CD4-positive, CD25-positive, alpha-beta regulatory T cell (primary cell): ENCODE data around the gene A3GALT2. TPM values are rescaled to one million over a fixed set of nuclear protein-coding genes. Genes with fewer than 3 reads are reported as not detected.

Source experiments
- ATAC-seq, 2 donors: fragments of 150-1000 bp; cut with Tn5 transposase; one replicate each; pipeline ENCODE4 v1.10.0; 2021; ENCODE audit warnings: low read depth in 2 of 2, moderate number of reproducible peaks in 2 of 2, moderate library complexity in 1 of 2
- DNase-seq, 3 donors: peaks; one replicate each; pipeline versions ENCODE4 v3.0.0 to v3.0.0-alpha.2; 2012 to 2022; ENCODE audit warnings: mixed read lengths in 1 of 3
- H3K27ac ChIP-seq: one replicate; pipeline ENCODE4 v1.7.0; 2013; ENCODE audit warnings: mild to moderate bottlenecking, low read length; ENCODE audit not compliant: insufficient read depth, poor library complexity, severe bottlenecking
- H3K27me3 ChIP-seq: one replicate; pipeline ENCODE4 v1.7.0; 2013; ENCODE audit warnings: low read length; ENCODE audit not compliant: control insufficient read depth, insufficient read depth
- H3K36me3 ChIP-seq: one replicate; pipeline ENCODE4 v1.7.0; 2013; ENCODE audit warnings: mild to moderate bottlenecking, low read length, moderate library complexity; ENCODE audit not compliant: control insufficient read depth, insufficient read depth
- H3K4me1 ChIP-seq: 2 replicates; pipeline ENCODE4 v1.7.0; 2013; ENCODE audit warnings: mild to moderate bottlenecking, low read length; ENCODE audit not compliant: insufficient read depth, control insufficient read depth, poor library complexity, severe bottlenecking
- H3K4me3 ChIP-seq: one replicate; pipeline ENCODE4 v1.7.0; 2013; ENCODE audit warnings: low read depth, mild to moderate bottlenecking, low read length, moderate library complexity
- H3K9me3 ChIP-seq, 2 experiments: 1 replicate in 1 of 2; 2 replicates in 1 of 2; pipeline ENCODE4 v1.7.0; 2013; ENCODE audit warnings: low read length in 2 of 2, mild to moderate bottlenecking in 1 of 2, moderate library complexity in 1 of 2; ENCODE audit not compliant: control insufficient read depth in 2 of 2
- H3K27ac Mint-ChIP-seq, 3 donors: one replicate each; pipeline ENCODE4 v1.8.0; 2020 to 2022; ENCODE audit warnings: mild to moderate bottlenecking in 3 of 3, mixed read lengths in 3 of 3, moderate library complexity in 2 of 3
- H3K27me3 Mint-ChIP-seq: one replicate; pipeline ENCODE4 v1.8.0; 2022; ENCODE audit warnings: mild to moderate bottlenecking, mixed read lengths
- H3K36me3 Mint-ChIP-seq: one replicate; pipeline ENCODE4 v1.8.0; 2020; ENCODE audit warnings: mixed read lengths
- H3K4me1 Mint-ChIP-seq, 4 donors: one replicate each; pipeline ENCODE4 v1.8.0; 2020 to 2022; ENCODE audit warnings: mixed read lengths in 4 of 4, mild to moderate bottlenecking in 1 of 4
- H3K4me3 Mint-ChIP-seq, 4 donors: one replicate each; pipeline ENCODE4 v1.8.0; 2020 to 2022; ENCODE audit warnings: mild to moderate bottlenecking in 4 of 4, mixed read lengths in 4 of 4, moderate library complexity in 3 of 4
- H3K9me3 Mint-ChIP-seq, 7 donors: one replicate each; pipeline ENCODE4 v1.8.0; 2020 to 2022; ENCODE audit warnings: mixed read lengths in 7 of 7, mild to moderate bottlenecking in 3 of 7, moderate library complexity in 2 of 7
- polyA plus RNA-seq, 4 donors: library from polyadenylated mRNA; unstranded; fragments of 300-500 nt; fragmentation: Illumina TruSeq; gene quantifications; one replicate each; pipeline ENCODE4 v1.2.3, GENCODE V29; 2021
- total RNA-seq: library from RNA; stranded (reverse); gene quantifications from one replicate; pipeline ENCODE4 v1.2.3, GENCODE V29; 2022

The A3GALT2 gene
- total and polyA plus RNA-seq, 5 donors from 2014 or later = not detected

DNA sequence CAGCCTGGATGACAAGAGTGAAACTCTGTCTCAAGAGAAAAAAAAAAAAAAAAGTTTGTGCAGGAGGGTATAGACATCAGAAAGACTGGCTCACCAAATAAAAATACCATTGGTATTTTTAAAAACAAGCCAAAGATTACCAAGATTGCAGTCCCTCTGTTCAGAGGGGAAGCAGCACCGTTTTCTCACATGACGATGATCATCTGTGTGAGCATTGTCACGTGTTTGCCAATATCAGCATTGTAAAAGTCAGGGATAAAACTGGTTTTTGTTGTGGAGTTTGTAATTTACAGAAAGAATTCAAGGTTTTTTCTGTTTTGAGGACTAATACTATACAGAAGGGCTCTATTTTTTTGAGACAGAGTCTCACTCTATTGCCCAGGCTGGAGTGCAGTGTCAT lies 38.1 kb downstream of the A3GALT2 start:
- no peak overlapping the region for H3K27ac Mint-ChIP-seq
- peaks cover 47% of the 10 kb centered on the region for H3K36me3 ChIP-seq
- H3K9me3 Mint-ChIP-seq = no peaks in the 10 kb centered on the region
- no peak for ATAC-seq
- no peaks in the 10 kb centered on the region for H3K27me3 ChIP-seq
- DNase-seq = no peak
- H3K36me3 Mint-ChIP-seq = peaks cover 26% of the 10 kb centered on the region
- H3K4me3 Mint-ChIP-seq = no peak overlapping the region
- H3K27ac ChIP-seq = no peak overlapping the region
- no peaks in the 10 kb centered on the region for H3K9me3 ChIP-seq
- H3K4me1 Mint-ChIP-seq = peaks cover 0 to 8% (median 2%) of the 10 kb centered on the region in 4 donors
- no peaks in the 10 kb centered on the region for H3K4me1 ChIP-seq
- no peak overlapping the region for H3K4me3 ChIP-seq
- no peaks in the 10 kb centered on the region for H3K27me3 Mint-ChIP-seq

DNA sequence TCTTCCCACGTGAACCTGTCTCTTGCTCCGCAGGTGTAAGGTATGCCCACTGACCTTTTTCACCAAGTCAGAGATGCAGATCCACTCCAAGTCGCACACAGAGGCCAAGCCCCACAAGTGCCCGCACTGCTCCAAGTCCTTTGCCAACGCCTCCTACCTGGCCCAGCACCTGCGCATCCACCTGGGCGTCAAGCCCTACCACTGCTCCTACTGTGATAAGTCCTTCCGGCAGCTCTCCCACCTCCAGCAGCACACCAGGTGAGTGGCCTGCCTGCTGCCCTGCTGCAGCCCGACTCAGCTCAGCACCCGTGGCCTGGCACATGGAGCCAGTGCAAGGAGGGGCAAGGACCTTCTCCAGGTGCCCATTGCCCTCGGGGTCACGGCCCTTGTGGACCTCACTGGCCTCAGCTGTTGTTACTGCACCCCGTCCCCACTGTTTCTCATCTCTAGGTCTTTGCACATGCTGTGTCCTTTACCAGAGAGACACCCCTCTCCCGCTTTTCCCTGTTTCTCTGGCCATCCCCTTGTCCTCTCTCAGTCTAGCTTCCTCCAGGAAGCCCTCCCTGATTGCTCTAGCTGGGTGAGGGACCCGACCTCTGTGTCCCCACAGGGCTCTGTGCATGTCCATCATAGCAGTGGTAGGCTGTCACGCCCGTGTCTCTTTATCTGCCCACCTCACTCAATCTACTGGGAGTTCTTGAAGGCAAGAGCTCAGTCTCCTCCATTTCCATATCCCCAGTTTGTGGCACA lies 39.2 kb downstream of the A3GALT2 start:
- no peaks in the 10 kb centered on the region for H3K9me3 ChIP-seq
- H3K27ac ChIP-seq = no peak overlapping the region
- H3K36me3 ChIP-seq = peaks cover 53% of the 10 kb centered on the region
- Mint-ChIP-seq H3K9me3 (no peaks in the 10 kb centered on the region), H3K4me3 (no peak overlapping the region), H3K27me3 (no peaks in the 10 kb centered on the region), H3K36me3 (peaks cover 32% of the 10 kb centered on the region), H3K4me1 (peaks cover 0 to 4% (median 1%) of the 10 kb centered on the region in 4 donors), H3K27ac (no peak overlapping the region)
- no peak for ATAC-seq
- no peaks in the 10 kb centered on the region for H3K27me3 ChIP-seq
- H3K4me1 ChIP-seq = no peaks in the 10 kb centered on the region
- DNase-seq = no peak
- H3K4me3 ChIP-seq = no peak overlapping the region

DNA sequence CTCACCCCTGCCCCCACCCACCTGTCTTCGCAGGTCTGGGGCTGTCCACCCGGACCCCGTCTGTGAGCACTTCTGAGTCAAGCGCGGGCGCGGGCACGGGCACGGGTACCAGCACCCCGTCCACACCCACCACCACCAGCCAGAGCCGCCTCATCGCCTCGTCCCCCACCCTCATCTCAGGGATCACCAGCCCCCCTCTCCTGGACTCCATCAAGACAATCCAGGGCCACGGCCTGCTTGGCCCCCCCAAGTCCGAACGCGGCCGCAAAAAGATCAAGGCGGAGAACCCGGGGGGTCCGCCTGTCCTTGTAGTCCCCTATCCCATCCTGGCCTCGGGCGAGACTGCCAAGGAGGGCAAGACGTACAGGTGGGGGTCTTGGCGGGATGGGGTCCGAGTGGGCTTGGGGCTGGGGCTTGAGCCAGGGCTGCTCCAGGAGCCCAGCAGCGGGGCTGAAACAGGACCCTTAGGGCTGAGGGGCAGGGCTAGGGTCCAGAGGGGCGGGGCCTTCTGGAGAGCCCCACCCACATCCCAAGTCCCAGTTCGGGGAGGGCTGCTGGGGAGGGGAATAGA lies 40.7 kb downstream of the A3GALT2 start:
- DNase-seq = no peak
- Histone ChIP-seq H3K36me3 (peaks cover 49% of the 10 kb centered on the region), H3K4me1 (no peaks in the 10 kb centered on the region), H3K27me3 (no peaks in the 10 kb centered on the region), H3K4me3 (no peak overlapping the region), H3K9me3 (no peaks in the 10 kb centered on the region), H3K27ac (no peak overlapping the region)
- ATAC-seq = no peak
- Mint-ChIP-seq H3K4me1 (peaks cover 0 to 4% (median 2%) of the 10 kb centered on the region in 4 donors), H3K27ac (peak overlapping the region in 1 of 3 donors; percentile 15), H3K9me3 (no peaks in the 10 kb centered on the region), H3K27me3 (no peaks in the 10 kb centered on the region), H3K4me3 (no peak overlapping the region), H3K36me3 (peaks cover 26% of the 10 kb centered on the region)

DNA sequence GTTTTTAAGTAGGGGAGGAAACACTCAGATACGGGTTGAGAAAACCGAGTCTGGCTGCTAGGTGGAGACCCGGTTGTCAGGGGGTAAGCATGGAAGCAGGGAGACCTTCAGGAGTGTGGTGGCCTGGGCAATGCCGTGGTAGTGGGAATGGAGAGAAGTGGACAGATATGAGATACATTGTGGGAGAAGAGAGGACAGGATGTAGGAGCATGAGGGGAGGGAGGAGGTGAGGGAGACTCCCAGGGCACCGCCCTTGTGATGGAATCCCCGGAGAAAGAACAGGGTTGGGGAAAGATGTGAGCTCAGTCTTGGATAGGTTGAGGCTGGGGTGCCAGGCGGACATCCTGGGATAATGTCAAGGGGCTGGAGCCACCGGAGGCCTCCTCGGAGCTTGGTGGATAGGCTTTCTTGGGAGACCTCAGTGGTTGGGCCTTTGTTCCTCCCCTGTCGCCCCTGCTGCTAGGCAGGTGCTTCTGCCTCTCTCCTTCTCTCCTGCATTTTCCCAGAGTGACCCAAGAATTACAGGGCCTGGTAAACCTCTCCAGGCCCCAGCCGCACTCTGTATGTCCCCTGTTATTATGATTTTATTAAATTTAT lies 43.3 kb downstream of the A3GALT2 start:
- peaks cover 4 to 24% (median 15%) of the 10 kb centered on the region in 4 donors for H3K4me1 Mint-ChIP-seq
- peaks cover 32% of the 10 kb centered on the region for H3K36me3 ChIP-seq

DNA sequence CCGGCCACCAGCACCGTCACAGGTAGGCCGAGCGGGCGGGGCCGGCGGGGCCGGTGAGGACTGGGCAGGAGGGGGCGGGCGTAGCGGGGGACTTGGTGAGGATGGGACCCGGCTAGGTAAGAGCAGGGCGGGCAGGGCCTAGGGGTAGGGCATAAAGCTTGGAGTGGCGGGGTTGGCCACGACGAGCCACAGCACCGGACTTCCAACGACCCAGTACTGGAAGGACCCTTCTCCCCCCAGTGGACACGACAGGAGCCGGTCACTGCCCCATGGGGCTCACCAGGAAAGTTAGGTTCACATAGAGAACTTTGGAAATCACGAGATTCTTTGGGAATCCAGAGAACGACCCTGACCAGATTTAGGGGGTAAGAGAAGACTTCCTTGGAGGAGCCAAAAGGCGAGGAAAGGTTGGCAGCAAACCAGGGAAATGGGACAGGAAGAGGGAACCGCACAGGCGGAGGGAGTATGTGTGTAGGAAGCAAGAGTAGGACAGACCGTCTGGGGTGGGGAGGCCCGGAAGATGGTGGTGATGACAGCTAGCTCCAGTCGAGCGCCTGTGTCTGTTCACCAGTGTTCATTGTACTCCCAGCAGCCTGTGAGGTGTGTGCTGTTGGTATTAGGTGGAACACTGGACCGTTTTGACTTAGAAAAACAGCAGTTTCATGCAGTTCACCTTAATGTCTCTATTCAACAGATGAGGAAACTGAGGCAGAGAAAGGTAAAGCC lies 44.2 kb downstream of the A3GALT2 start:
- ATAC-seq = no peak
- H3K9me3 ChIP-seq = no peaks in the 10 kb centered on the region
- H3K4me1 ChIP-seq = peaks cover 16% of the 10 kb centered on the region
- H3K27me3 Mint-ChIP-seq = no peaks in the 10 kb centered on the region
- H3K36me3 ChIP-seq = peaks cover 26% of the 10 kb centered on the region
- H3K27ac Mint-ChIP-seq = no peak overlapping the region
- no peak overlapping the region for H3K4me3 ChIP-seq
- H3K4me1 Mint-ChIP-seq = peaks cover 4 to 27% (median 19%) of the 10 kb centered on the region in 4 donors
- H3K27ac ChIP-seq = no peak overlapping the region
- H3K4me3 Mint-ChIP-seq = no peak overlapping the region
- H3K27me3 ChIP-seq = no peaks in the 10 kb centered on the region
- peaks cover 14% of the 10 kb centered on the region for H3K36me3 Mint-ChIP-seq
- no peaks in the 10 kb centered on the region for H3K9me3 Mint-ChIP-seq
- DNase-seq = no peak

More for the DNA sequence above, 43.3 kb downstream of the A3GALT2 start:
- Mint-ChIP-seq H3K36me3 (peaks cover 21% of the 10 kb centered on the region), H3K4me3 (no peak overlapping the region), H3K9me3 (no peaks in the 10 kb centered on the region), H3K27me3 (no peaks in the 10 kb centered on the region), H3K27ac (no peak overlapping the region)
- DNase-seq = no peak
- H3K27me3 ChIP-seq = no peaks in the 10 kb centered on the region
- no peak overlapping the region for H3K27ac ChIP-seq
- peaks cover 15% of the 10 kb centered on the region for H3K4me1 ChIP-seq
- ATAC-seq = no peak
- H3K9me3 ChIP-seq = no peaks in the 10 kb centered on the region
- no peak overlapping the region for H3K4me3 ChIP-seq

DNA sequence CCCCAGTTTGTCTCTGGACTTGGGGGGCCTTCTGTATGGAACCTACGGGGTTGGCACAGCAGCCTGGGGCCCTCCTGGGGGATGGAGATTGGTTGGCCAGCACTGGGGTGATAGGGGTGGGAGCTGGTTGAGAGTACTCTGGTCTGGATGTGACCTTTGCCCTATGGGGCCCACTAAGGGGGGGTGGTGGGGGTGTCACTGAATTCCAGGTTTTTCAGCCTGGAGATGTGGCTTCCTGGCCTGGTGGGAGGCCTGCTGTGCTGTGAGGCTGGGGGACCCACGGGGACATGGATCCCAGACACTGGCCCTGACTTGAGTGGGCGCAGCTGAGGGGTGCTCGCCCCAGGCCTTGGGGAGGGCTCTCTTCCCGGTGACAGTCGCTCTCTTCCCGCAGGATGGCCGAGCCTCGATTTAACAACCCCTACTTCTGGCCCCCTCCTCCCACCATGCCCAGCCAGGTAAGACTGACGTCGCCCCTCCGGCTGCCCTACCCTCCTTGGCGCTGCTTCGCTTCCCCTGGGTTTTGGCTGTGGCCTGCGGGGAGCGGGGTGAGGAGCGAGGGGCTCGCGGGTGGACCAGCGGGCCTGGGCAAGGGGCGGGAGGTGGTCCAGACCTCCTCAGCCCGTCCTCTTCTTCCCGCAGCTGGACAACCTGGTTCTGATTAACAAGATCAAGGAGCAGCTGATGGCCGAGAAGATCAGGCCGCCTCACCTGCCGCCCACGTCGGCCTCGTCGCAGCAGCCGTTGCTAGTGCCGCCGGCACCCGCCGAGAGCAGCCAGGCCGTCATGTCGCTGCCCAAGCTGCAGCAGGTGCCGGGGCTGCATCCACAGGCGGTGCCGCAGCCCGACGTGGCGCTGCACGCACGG lies 45.0 kb downstream of the A3GALT2 start:
- Histone ChIP-seq H3K4me3 (no peak overlapping the region), H3K36me3 (peaks cover 18% of the 10 kb centered on the region), H3K27ac (no peak overlapping the region), H3K4me1 (peaks cover 16% of the 10 kb centered on the region), H3K27me3 (no peaks in the 10 kb centered on the region), H3K9me3 (no peaks in the 10 kb centered on the region)
- H3K4me1 Mint-ChIP-seq = peaks cover 4 to 33% (median 20%) of the 10 kb centered on the region in 4 donors
- peak overlapping the region in 1 of 3 donors; percentile 56 for H3K27ac Mint-ChIP-seq
- no peak overlapping the region for H3K4me3 Mint-ChIP-seq
- peaks cover 10% of the 10 kb centered on the region for H3K36me3 Mint-ChIP-seq
- no peak for DNase-seq
- no peak for ATAC-seq
- no peaks in the 10 kb centered on the region for H3K27me3 Mint-ChIP-seq
- H3K9me3 Mint-ChIP-seq = no peaks in the 10 kb centered on the region

DNA sequence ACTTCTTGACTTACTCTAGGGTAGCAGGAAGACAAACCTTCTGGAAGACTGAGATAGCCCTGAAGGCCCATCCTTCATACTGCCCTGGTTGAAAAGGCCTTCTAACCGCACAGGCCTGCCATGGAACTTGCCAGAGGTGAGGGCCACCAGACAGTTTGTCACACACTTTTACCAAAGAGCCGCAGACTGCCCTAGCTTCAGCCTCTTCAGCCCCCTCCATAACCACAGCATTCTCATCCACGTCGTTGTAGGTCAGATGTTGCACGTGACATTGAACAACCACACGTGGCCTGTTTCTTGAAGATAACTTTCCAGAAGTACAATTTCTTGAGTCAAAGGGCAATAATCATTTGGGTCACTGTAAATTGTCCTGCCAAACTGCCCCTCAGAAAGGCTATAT lies 45.7 kb downstream of the A3GALT2 start:
- Histone ChIP-seq H3K36me3 (peaks cover 15% of the 10 kb centered on the region), H3K27ac (no peak overlapping the region), H3K4me1 (peaks cover 16% of the 10 kb centered on the region), H3K27me3 (no peaks in the 10 kb centered on the region), H3K4me3 (no peak overlapping the region), H3K9me3 (no peaks in the 10 kb centered on the region)
- no peaks in the 10 kb centered on the region for H3K9me3 Mint-ChIP-seq
- H3K27ac Mint-ChIP-seq = no peak overlapping the region
- H3K4me3 Mint-ChIP-seq = no peak overlapping the region
- no peak for DNase-seq
- H3K4me1 Mint-ChIP-seq = peaks cover 4 to 35% (median 20%) of the 10 kb centered on the region in 4 donors
- peaks cover 12% of the 10 kb centered on the region for H3K36me3 Mint-ChIP-seq
- no peak for ATAC-seq
- no peaks in the 10 kb centered on the region for H3K27me3 Mint-ChIP-seq
